NCI-H2029 (cell line): ENCODE data around the gene FAM90A26.
"Not testable (repeated sequence)": the region's sequence is repeated elsewhere in the genome, so short reads cannot be mapped to it uniquely, and the experiment has no call there.

Experiments
- DNase-seq: peaks from one replicate; lab custom pipeline; 2025; lab: John Stamatoyannopoulos, UW

Gene FAM90A26, protein sequence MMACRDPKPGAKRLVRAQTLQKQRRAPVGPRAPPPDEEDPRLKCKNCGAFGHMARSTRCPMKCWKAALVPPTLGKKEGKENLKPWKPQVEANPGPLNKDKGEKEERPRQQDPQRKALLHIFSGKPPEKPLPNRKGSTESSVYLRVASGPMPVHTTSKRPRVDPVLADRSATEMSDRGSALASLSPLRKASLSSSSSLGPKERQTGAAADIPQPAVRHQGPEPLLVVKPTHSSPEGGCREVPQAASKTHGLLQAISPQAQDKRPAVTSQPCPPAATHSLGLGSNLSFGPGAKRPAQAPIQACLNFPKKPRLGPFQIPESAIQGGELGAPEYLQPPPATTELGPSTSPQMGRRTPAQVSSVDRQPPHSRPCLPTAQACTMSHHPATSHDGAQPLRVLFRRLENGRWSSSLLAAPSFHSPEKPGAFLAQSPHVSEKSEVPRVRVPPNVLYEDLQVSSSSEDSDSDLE

GRCh38 chr4:9169791-9170459 lies at the start of gene FAM90A26:
Gene FAM90A26 (plus strand): TSS chr4:9170409. CDS start chr4:9173173, 2,764 bp downstream.
- DNase-seq, result not testable (repeated sequence)

DNA sequence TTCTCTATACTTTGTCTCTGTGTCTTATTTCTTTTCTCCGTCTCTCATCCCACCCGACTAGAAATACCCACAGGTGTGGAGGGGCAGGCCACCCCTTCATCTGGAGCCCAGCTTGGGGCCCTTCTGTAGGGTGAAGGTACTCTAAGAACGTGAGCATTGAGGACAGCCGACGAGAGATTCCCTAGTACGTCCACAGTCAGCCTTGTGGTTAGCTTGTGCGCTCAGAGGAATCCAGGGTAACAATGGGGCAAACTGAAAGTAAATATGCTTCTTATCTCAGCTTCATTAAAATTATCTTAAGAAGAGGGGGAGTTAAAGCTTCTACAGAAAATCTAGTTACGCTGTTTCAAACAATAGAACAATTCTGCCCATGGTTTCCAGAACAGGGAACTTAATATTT lies 47.5 kb upstream of the FAM90A26 start:
- not testable (repeated sequence) for DNase-seq

DNA sequence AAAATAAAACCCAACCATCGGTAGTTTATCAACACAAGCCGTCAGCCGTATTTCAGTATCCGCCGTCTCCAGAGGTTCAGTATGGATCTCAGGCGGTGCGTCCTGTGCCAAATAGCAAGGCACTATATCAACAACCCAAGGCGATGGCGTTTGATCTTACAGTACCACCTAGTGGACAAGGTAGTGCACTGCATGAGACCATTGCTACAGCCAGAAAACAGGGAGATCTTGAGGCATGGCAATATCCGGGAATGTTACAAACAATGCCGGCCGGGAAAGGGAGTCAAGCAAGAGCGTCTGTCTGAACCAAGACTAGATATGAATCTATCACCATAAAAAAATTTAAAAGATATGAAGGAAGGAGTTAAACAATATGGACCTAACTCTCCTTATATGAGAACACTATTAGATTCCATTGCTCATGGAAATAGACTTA lies 46.6 kb upstream of the FAM90A26 start:
- DNase-seq, result not testable (repeated sequence)

- not testable (repeated sequence) for DNase-seq
Observed at GRCh38 chr4:9125601-9126161, 44.5 kb upstream of the FAM90A26 start.

- not testable (repeated sequence) for DNase-seq
Observed at GRCh38 chr4:9131420-9131819, 38.8 kb upstream of the FAM90A26 start.

- not testable (repeated sequence) for DNase-seq
Observed at GRCh38 chr4:9132849-9133248, 37.4 kb upstream of the FAM90A26 start.

GRCh38 chr4:9134011-9134410 lies 36.2 kb upstream of the FAM90A26 start:
- not testable (repeated sequence) for DNase-seq

DNA sequence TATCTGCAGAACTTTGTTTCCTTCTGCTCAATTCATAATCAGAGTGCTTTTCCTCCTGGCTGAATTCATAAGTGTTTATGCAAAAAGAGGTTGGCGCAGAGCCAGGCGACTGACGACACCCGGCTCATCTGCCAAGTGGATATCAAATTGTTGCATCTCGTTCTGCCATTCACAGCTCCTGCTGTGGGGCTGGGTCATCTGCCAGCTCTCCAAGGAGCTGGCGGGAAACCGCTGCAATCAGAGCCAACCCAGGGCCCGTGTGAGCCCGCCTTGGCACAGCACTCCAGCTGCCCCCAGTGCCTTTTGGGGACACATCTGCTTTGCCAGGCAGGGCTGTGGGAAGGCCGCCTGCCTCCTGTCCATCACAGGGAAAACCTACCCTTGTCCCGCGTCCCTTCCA lies 35.7 kb upstream of the FAM90A26 start:
- DNase-seq, result peak; percentile 78

GRCh38 chr4:9141050-9141449 lies 29.2 kb upstream of the FAM90A26 start:
- DNase-seq, result not testable (repeated sequence)

DNA sequence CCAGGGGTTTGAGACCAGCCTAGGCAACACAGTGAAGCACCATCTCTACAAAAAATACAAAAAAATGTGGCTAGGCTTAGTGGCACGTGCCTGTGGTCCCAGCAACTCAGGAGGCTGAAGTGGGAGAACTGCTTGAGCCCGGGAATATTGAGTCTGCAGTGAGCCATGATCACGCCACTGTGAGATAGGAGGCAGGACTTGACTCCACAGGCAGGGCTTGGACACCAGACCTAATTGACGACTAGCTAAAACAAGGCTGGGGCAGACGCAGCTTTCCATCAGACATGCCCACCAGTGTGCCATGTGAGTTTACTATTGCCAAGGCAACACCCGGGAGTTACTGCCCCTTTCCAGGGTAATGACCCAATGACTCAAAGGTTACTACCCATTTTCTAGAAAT lies 27.4 kb upstream of the FAM90A26 start:
- DNase-seq, result not testable (repeated sequence)

DNA sequence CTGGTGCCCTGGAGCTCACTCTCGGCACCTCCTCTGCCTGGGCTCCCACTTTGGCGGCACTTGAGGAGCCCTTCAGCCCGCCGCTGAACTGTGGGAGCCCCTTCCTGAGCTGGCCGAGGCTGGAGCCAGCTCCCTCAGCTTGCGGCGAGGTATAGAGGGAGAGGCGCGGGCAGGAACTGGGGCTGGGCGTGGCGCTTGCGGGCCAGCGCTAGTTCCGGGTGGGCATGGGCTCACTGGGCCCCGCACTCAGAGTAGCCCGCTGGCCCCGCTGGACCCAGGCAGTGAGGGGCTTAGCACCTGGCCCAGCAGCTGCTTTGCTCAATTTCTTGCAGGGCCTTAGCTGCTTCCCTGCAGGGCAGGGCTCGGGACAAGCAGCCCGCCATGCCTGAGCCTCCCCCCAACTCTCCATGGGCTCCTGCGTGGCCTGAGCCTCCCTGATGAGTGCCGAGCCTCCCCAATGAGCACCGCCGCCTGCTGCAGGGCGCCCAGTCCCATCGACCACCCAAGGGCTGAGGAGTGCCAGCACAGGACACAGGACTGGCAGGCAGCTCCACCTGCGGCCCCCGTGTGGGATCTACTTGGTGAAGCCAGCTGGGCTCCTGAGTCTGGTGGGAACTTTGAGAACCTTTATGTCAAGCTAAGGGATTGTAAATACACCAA lies 26.7 kb upstream of the FAM90A26 start:
- DNase-seq, result no peak

DNA sequence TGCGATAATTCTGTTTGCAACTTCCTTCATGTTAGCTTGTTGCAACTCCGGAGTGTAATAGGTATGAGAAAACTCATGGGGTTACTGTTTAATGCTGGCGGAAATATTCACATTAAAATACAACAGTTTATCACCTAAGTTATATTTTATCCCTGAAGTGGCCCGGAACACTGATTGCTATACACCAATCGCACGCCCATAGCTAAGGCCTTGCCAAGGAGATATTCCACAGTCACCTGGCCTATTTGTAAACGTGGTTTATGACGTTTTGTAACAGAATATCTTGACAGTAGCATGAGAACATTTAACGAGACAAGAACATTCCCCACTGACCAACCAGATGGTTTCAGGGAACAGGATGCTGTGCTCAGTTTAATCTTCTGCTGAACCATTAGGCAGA lies 23.2 kb upstream of the FAM90A26 start:
- no peak for DNase-seq

DNA sequence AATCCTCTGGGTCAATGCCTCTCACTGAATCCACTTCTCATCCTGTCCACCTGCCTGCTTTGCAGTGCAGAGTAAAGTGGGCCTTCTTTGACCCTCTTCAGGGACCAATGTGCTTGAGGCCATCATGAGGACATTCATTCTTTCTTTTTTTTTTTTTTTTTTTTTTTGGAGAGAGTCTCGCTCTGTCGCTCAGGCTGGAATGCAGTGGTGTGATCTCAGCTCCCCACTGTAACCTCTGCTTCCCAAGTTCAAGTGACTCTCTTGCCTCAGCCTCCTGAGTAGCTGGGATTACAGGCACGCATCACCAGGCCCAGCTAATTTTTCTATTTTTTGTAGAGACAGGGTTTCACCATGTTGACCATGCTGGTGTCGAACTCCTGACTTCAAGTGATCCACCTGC lies 22.8 kb upstream of the FAM90A26 start:
- DNase-seq, result not testable (repeated sequence)

GRCh38 chr4:9148611-9149409 lies 21.4 kb upstream of the FAM90A26 start:
- DNase-seq, result not testable (repeated sequence)

- not testable (repeated sequence) for DNase-seq
Observed at GRCh38 chr4:9151809-9152179, 18.4 kb upstream of the FAM90A26 start.

GRCh38 chr4:9152180-9153007 lies 17.8 kb upstream of the FAM90A26 start:
- peak; percentile 93 for DNase-seq

DNA sequence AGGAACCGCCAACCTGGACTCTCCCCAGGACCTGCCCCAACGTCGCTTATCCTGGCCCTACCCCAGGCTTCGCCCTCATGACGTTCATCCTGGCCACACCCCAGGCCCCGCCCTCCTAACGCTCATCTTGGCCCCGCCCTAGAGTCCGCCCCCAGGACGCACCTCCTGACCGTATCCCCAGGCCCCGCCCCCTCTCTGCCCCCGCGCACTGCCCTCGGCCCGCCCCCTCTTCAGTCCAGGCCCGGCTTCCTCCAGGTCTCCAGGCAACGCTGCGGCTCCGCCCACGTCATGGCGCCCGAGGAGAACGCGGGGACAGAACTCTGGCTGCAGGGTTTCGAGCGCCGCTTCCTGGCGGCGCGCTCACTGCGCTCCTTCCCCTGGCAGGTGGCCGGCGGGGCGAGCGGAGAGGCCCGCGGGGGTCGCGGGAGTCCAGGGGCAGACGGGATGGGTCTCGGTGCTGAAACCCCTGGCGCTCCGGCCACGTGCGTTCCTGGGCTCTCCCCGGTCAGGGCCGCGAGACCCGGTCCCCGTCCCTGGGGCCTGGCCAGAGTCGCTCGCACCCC lies 17.1 kb upstream of the FAM90A26 start:
- DNase-seq, result peak; percentile 90

DNA sequence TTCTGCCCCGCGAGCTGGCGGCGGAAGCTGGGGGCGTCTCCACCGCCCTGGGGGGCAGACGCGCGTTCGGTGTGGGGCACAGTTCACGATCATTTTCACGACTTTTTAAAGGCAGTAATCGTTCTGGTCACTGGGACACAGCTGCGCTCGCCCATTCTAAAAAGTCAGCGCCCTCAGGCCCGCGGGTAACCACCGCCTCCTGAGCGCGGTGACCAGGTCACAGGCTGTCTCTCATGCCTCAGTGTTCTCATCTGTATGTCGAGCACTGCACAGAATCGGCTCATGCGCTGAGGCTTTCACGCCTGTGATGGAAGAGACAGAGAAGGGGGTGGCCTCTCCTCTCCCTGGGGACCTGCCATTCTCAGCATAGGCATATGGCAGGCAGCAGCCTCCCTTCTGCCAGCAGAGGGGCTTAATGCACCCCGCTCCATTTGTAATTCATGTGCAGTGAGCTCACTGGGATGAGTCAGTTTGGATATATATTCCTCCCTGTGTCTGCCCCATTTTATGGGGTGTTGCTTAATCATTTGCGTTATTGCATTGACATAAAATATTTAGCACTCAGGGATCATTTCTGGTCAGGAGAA lies 16.5 kb upstream of the FAM90A26 start:
- not testable (repeated sequence) for DNase-seq

DNA sequence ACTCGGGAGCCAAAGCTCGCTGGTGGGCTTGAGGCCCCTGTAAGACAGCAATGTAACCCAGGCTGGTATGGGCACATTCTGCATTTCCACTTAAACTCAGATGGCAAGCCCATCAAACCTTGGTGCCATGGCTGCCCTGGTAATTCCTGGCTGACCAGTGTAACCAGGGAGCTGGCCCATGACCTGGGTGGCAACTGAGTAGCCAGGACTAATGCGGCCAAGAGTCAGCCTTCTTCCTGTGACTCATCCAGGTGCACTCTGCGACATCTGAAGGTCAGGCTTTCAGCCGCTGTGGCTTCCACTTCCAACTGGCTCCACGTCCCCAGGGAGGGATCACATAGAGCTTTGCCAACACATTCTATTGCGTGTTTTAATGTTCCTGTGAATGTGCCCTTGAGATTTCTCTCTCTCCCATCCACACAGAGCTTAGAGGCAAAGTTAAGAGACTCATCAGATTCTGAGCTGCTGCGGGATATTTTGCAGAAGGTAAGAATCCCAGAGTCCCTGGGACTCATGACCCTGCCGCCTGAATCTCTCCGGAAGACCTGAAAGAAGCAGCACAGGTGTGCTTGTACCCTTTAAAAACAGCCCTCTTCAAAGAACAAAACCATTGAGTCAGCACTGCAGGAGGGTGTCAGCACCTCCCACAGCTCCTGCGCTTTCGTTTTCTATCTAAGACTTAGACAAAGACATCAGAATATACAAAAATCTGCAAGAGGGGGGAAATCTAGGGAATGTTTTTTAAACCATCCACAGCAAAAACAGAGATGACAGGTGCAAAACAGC lies 14.9 kb upstream of the FAM90A26 start:
- DNase-seq, result not testable (repeated sequence)
